Nephron progenitor cell (in vitro differentiated cells): ENCODE data around the gene CDHR2.

Experiments used
- DNase-seq: peaks from one replicate; pipeline ENCODE4 v3.0.0; 2021
- H3K27ac Mint-ChIP-seq: 2 replicates; pipeline ENCODE4 v1.8.0; 2021; ENCODE audit warnings: mild to moderate bottlenecking, moderate library complexity, mixed read lengths
- H3K27me3 Mint-ChIP-seq: 2 replicates; pipeline ENCODE4 v1.8.0; 2021; ENCODE audit warnings: mild to moderate bottlenecking, low read depth, mixed read lengths; ENCODE audit not compliant: poor library complexity
- H3K36me3 Mint-ChIP-seq: 2 replicates; pipeline ENCODE4 v1.8.0; 2021; ENCODE audit warnings: low read depth, mixed read lengths
- H3K4me1 Mint-ChIP-seq: 2 replicates; pipeline ENCODE4 v1.8.0; 2021; ENCODE audit warnings: mixed read lengths
- H3K4me3 Mint-ChIP-seq: 2 replicates; pipeline ENCODE4 v1.8.0; 2021; ENCODE audit warnings: mild to moderate bottlenecking, moderate library complexity, mixed read lengths
- H3K9me3 Mint-ChIP-seq: 2 replicates; pipeline ENCODE4 v1.8.0; 2021; ENCODE audit warnings: mild to moderate bottlenecking, moderate library complexity, mixed read lengths
- TF ChIP-seq, protein P1 (sequence below): fragments of 200-600 bp; sonication (generic); IDR thresholded peaks from 2 replicates; pipeline ENCODE4 v1.5.0; 2021; ENCODE audit warnings: antibody characterized with exemption

The CDHR2 gene

DNA sequence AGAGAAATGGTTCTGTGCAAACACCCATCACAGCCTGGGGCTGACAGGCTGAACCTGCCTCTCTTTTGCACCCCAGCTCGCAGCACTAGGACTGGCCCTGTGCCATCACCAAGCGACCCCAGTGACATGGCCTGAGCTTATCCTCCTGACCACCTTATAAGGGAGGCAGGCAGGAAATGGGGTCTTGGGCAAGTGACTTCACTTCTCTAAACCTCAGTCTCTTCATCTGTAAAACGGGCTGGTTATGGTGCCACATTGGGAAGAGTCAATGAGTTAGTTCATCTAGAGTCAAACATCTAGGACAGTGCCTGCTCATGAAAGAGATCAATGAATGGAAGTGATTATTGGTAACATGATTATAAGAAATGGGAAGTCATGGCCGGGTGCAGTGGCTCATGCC lies 75.0 kb downstream of the CDHR2 start:
- TF ChIP-seq, protein P1, sequence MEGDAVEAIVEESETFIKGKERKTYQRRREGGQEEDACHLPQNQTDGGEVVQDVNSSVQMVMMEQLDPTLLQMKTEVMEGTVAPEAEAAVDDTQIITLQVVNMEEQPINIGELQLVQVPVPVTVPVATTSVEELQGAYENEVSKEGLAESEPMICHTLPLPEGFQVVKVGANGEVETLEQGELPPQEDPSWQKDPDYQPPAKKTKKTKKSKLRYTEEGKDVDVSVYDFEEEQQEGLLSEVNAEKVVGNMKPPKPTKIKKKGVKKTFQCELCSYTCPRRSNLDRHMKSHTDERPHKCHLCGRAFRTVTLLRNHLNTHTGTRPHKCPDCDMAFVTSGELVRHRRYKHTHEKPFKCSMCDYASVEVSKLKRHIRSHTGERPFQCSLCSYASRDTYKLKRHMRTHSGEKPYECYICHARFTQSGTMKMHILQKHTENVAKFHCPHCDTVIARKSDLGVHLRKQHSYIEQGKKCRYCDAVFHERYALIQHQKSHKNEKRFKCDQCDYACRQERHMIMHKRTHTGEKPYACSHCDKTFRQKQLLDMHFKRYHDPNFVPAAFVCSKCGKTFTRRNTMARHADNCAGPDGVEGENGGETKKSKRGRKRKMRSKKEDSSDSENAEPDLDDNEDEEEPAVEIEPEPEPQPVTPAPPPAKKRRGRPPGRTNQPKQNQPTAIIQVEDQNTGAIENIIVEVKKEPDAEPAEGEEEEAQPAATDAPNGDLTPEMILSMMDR = no peak
- Mint-ChIP-seq H3K4me3 (no peak overlapping the region), H3K4me1 (peaks cover 16% of the 10 kb centered on the region), H3K27me3 (peaks cover 93% of the 10 kb centered on the region), H3K36me3 (no peaks in the 10 kb centered on the region), H3K9me3 (no peaks in the 10 kb centered on the region), H3K27ac (no peak overlapping the region)
- no peak for DNase-seq

DNA sequence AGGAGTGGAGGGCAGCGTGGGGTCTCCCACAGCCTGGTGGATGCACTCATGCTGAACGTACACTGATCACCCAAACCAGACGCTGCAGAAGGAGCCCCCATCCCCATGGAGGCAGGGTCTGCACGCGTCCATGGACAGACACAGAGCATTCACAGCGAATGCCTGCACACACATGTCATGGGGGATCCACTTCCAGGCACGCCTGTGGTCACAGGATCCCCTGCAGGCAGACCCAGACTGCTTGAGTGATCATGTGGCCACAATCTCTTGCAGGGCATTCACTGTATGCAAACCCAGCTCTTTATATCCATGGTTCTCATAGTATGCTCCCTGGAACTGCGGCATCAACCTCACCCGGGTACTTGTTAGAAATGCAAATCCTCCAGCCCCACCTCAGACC lies 75.8 kb downstream of the CDHR2 start:
- no peak for DNase-seq
- no peak overlapping the region for H3K27ac Mint-ChIP-seq
- no peak overlapping the region for H3K4me3 Mint-ChIP-seq
- TF ChIP-seq, protein P1 = no peak
- H3K9me3 Mint-ChIP-seq = no peaks in the 10 kb centered on the region
- no peaks in the 10 kb centered on the region for H3K36me3 Mint-ChIP-seq
- peaks cover 16% of the 10 kb centered on the region for H3K4me1 Mint-ChIP-seq
- peaks cover 93% of the 10 kb centered on the region for H3K27me3 Mint-ChIP-seq

DNA sequence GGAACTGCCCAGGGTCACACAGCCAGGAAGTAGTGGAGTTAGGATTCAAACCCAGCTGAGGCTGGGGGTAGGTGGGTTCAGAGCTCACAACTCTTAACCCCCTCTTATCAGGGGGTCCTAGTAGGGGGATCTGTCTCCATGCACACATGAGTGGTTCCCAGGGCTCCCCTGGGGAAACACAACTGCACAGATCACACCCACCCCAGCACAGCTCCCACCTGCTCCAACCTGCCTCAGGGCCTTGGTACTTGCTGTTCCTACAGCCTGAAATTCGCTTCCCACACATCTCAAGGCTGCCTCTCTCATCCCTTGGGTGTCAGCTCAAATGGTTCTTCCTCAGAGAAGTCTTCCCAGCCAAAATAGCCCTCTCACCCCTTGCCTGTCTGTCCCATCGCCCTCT lies 76.4 kb downstream of the CDHR2 start:
- Mint-ChIP-seq H3K4me3 (no peak overlapping the region), H3K27me3 (peaks cover 92% of the 10 kb centered on the region), H3K9me3 (no peaks in the 10 kb centered on the region), H3K27ac (no peak overlapping the region), H3K36me3 (no peaks in the 10 kb centered on the region), H3K4me1 (peaks cover 13% of the 10 kb centered on the region)
- TF ChIP-seq, protein P1 = no peak
- no peak for DNase-seq

DNA sequence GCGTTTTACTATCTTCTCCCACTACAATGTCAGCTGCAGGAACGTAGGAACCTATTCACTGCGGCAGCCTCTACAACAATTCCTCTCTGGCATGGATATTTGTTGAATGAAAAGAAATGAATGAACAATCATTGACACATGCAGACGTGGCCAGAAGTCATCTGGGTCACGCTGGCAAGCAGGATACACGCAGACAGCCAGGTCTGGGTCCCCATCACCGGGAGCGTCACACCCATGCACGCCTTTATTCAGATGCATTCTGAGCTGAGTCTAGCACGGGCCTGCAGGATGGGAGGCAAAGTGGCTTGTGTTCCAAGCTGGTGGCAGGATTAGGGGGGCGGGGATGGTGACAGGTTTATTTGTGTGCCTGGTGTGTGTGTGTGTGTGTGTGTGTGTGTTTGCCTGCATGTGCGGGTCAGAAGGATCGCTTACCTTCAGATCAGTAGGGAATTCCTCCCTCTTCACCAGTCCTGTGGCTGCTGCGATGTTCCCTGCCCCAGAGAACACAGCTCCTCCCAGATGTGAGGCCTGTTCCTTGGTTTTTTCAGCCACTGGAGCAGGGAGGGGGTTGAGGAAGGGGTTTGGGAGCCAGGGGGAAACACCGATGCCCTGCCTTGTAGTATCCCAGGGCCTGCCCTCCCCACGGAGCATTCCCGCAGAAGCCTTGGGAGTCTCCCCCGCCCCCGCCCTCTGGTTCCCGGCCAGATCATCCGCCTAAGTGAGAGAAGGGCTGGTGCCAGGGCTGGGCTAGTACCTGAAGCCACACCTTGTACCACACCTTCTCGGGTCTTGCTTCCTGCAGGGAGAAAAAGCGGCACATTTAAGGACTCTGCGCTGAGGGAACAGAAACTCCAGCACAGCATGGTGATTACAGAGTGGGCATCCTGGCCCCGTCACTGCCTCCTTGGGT lies 77.1 kb downstream of the CDHR2 start:
- Mint-ChIP-seq H3K9me3 (no peaks in the 10 kb centered on the region), H3K4me3 (no peak overlapping the region), H3K36me3 (no peaks in the 10 kb centered on the region), H3K27ac (no peak overlapping the region), H3K4me1 (peaks cover 18% of the 10 kb centered on the region), H3K27me3 (peaks cover 92% of the 10 kb centered on the region)
- no peak for DNase-seq
- TF ChIP-seq, protein P1 = no peak

DNA sequence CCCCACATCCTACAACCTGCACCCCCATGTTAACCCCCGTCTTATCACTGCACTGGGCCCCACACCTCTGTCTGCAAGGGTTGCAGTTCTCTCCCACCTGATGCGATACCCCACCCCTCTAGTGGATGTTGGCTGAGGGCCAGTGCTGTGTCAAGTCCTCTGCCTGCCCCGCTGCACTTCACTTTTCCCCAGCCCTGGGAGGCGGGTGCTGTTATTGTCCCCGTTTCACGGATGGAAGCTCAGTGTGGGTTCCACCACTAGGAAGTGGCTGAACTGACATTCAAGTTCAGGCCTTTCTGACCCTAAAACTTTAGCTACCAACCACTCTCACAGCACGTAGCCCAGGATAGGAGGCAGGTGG lies 77.7 kb downstream of the CDHR2 start:
- Mint-ChIP-seq H3K4me3 (no peak overlapping the region), H3K27ac (no peak overlapping the region), H3K27me3 (peaks cover 92% of the 10 kb centered on the region), H3K4me1 (peaks cover 19% of the 10 kb centered on the region), H3K36me3 (no peaks in the 10 kb centered on the region), H3K9me3 (no peaks in the 10 kb centered on the region)
- DNase-seq = no peak
- TF ChIP-seq, protein P1 = no peak

DNA sequence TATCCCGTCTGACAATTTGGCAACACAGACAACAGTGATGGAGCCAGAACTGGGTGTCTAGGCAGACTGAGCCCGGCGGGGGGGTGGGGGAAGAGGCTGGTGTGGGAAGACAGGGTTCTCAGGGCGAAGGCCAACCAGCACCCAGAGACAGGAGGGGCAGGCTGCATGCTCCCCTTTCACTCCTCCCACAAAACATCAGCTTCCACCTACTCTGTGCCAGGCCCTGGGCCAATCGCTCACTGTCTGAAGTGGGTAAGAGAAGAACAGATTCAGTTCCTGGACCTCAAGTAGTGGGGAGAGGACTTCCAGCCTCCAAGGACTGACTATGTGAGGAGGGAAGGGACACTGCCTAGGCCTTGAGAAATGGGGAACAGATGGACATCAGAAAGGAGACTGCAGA lies 78.4 kb downstream of the CDHR2 start:
- no peaks in the 10 kb centered on the region for H3K9me3 Mint-ChIP-seq
- no peaks in the 10 kb centered on the region for H3K36me3 Mint-ChIP-seq
- no peak for DNase-seq
- no peak overlapping the region for H3K27ac Mint-ChIP-seq
- TF ChIP-seq, protein P1 = no peak
- peaks cover 92% of the 10 kb centered on the region for H3K27me3 Mint-ChIP-seq
- no peak overlapping the region for H3K4me3 Mint-ChIP-seq
- H3K4me1 Mint-ChIP-seq = peaks cover 19% of the 10 kb centered on the region
